ENCODE data around the gene TCHP. TPM values are rescaled to one million over a fixed set of nuclear protein-coding genes. Genes with fewer than 3 reads are reported as not detected.
A peak's percentile ranks its signal among the peaks of the same experiment; 100 is the strongest.

Gene TCHP
- total RNA-seq, 1 donor from 2014 or later = 8.6 TPM

GRCh38 chr12:109948368-109948767 is 48.3 kb downstream of the TCHP start:
- H3K9ac ChIP-seq (ENCODE audit: low read length) = peak overlapping the region; percentile 0
- Mint-ChIP-seq H3K4me3 (ENCODE audit: unreplicated experiment) (no peak overlapping the region), H3K4me1 (ENCODE audit: low read depth, unreplicated experiment) (peaks cover 81% of the 10 kb centered on the region), H3K27ac (ENCODE audit: unreplicated experiment) (peak overlapping the region; percentile 10), H3K27me3 (ENCODE audit: low read depth, unreplicated experiment) (no peaks in the 10 kb centered on the region), H3K36me3 (ENCODE audit: low read depth, unreplicated experiment) (peaks cover 18% of the 10 kb centered on the region), H3K9me3 (ENCODE audit: unreplicated experiment) (no peaks in the 10 kb centered on the region)
- H3K79me2 ChIP-seq (ENCODE audit: insufficient read depth, low read length) = no peaks in the 10 kb centered on the region
- FAIRE-seq (no peak), DNase-seq (ENCODE audit: low read depth) (no peak)
- H3K4me1 ChIP-seq (ENCODE audit: insufficient read depth, low read length) = peaks cover 79% of the 10 kb centered on the region
- H3K4me3 ChIP-seq (ENCODE audit: insufficient read depth, low read depth, low read length) = no peak overlapping the region
- H3K27ac ChIP-seq (ENCODE audit: low read depth, low read length) = peak overlapping the region; percentile 95
- no peak for TF ChIP-seq EZH2 (IDR thresholded peaks at IDR 0.05; ENCODE audit: insufficient read depth, low read length)
- TF ChIP-seq CTCF (IDR thresholded peaks at IDR 0.05; ENCODE audit: insufficient read depth, low read depth, low read length) = no peak
- H4K20me1 ChIP-seq (ENCODE audit: insufficient read depth, low read length) = no peaks in the 10 kb centered on the region
- H2AFZ ChIP-seq (ENCODE audit: low read depth, low read length) = no peak overlapping the region
- H3K9me3 ChIP-seq (ENCODE audit: insufficient read depth, low read depth, low read length) = no peaks in the 10 kb centered on the region
- no peaks in the 10 kb centered on the region for H3K27me3 ChIP-seq (ENCODE audit: insufficient read depth, low read length)
- peak overlapping the region; percentile 6 for H3K4me2 ChIP-seq (ENCODE audit: low read length)
- H3K36me3 ChIP-seq (ENCODE audit: insufficient read depth, low read length) = peaks cover 25% of the 10 kb centered on the region

GRCh38 chr12:109949089-109949488 is 49.0 kb downstream of the TCHP start:
- Histone ChIP-seq H3K4me1 (ENCODE audit: insufficient read depth, low read length) (peaks cover 79% of the 10 kb centered on the region), H2AFZ (ENCODE audit: low read depth, low read length) (no peak overlapping the region), H3K4me2 (ENCODE audit: low read length) (peak overlapping the region; percentile 10), H3K79me2 (ENCODE audit: insufficient read depth, low read length) (no peaks in the 10 kb centered on the region), H3K36me3 (ENCODE audit: insufficient read depth, low read length) (peaks cover 24% of the 10 kb centered on the region), H3K27ac (ENCODE audit: low read depth, low read length) (peak overlapping the region; percentile 95), H3K9me3 (ENCODE audit: insufficient read depth, low read depth, low read length) (no peaks in the 10 kb centered on the region), H3K27me3 (ENCODE audit: insufficient read depth, low read length) (no peaks in the 10 kb centered on the region), H4K20me1 (ENCODE audit: insufficient read depth, low read length) (no peaks in the 10 kb centered on the region), H3K4me3 (ENCODE audit: insufficient read depth, low read depth, low read length) (no peak overlapping the region), H3K9ac (ENCODE audit: low read length) (peak overlapping the region; percentile 21)
- Mint-ChIP-seq H3K9me3 (ENCODE audit: unreplicated experiment) (no peaks in the 10 kb centered on the region), H3K27me3 (ENCODE audit: low read depth, unreplicated experiment) (no peaks in the 10 kb centered on the region), H3K4me1 (ENCODE audit: low read depth, unreplicated experiment) (peaks cover 79% of the 10 kb centered on the region), H3K27ac (ENCODE audit: unreplicated experiment) (peak overlapping the region; percentile 84), H3K4me3 (ENCODE audit: unreplicated experiment) (no peak overlapping the region), H3K36me3 (ENCODE audit: low read depth, unreplicated experiment) (peaks cover 21% of the 10 kb centered on the region)
- DNase-seq (ENCODE audit: low read depth) (peak; percentile 80), FAIRE-seq (peak; percentile 37)
- TF ChIP-seq CTCF (IDR thresholded peaks at IDR 0.05; ENCODE audit: insufficient read depth, low read depth, low read length) = no peak
- TF ChIP-seq EZH2 (IDR thresholded peaks at IDR 0.05; ENCODE audit: insufficient read depth, low read length) = no peak

GRCh38 chr12:109950625-109951024 is 50.6 kb downstream of the TCHP start:
- no peak for FAIRE-seq
- Histone ChIP-seq H3K4me3 (ENCODE audit: insufficient read depth, low read depth, low read length) (peak overlapping the region; percentile 6), H3K4me2 (ENCODE audit: low read length) (peak overlapping the region; percentile 82), H3K27me3 (ENCODE audit: insufficient read depth, low read length) (no peaks in the 10 kb centered on the region), H4K20me1 (ENCODE audit: insufficient read depth, low read length) (no peaks in the 10 kb centered on the region), H2AFZ (ENCODE audit: low read depth, low read length) (no peak overlapping the region), H3K36me3 (ENCODE audit: insufficient read depth, low read length) (peaks cover 19% of the 10 kb centered on the region), H3K9ac (ENCODE audit: low read length) (peak overlapping the region; percentile 62), H3K9me3 (ENCODE audit: insufficient read depth, low read depth, low read length) (no peaks in the 10 kb centered on the region), H3K79me2 (ENCODE audit: insufficient read depth, low read length) (no peaks in the 10 kb centered on the region), H3K27ac (ENCODE audit: low read depth, low read length) (peak overlapping the region; percentile 95), H3K4me1 (ENCODE audit: insufficient read depth, low read length) (peaks cover 69% of the 10 kb centered on the region)
- H3K4me1 Mint-ChIP-seq (ENCODE audit: low read depth, unreplicated experiment) = peaks cover 68% of the 10 kb centered on the region
- no peak for DNase-seq (ENCODE audit: low read depth)
- TF ChIP-seq CTCF (IDR thresholded peaks at IDR 0.05; ENCODE audit: insufficient read depth, low read depth, low read length) (no peak), EZH2 (IDR thresholded peaks at IDR 0.05; ENCODE audit: insufficient read depth, low read length) (no peak)
- peaks cover 23% of the 10 kb centered on the region for H3K36me3 Mint-ChIP-seq (ENCODE audit: low read depth, unreplicated experiment)
- no peaks in the 10 kb centered on the region for H3K27me3 Mint-ChIP-seq (ENCODE audit: low read depth, unreplicated experiment)
- H3K4me3 Mint-ChIP-seq (ENCODE audit: unreplicated experiment) = no peak overlapping the region
- peak overlapping the region; percentile 83 for H3K27ac Mint-ChIP-seq (ENCODE audit: unreplicated experiment)
- H3K9me3 Mint-ChIP-seq (ENCODE audit: unreplicated experiment) = no peaks in the 10 kb centered on the region

Measured in astrocyte (in vitro differentiated cells and primary cell).